MCF 10A (cell line): Measurements from ENCODE around the gene CAVIN2. TPM values are rescaled to one million over a fixed set of nuclear protein-coding genes. Genes with fewer than 3 reads are reported as not detected.

ENCODE experiments used
- BruUV-seq: library from RNA; stranded (reverse); fragments of 400-500 nt; replicated peaks from 2 replicates; lab custom pipeline; 2021; lab: Mats Ljungman, UMichigan
- CTCF ChIA-PET: fragments of 300-600 bp; sonication (Branson Sonifier 250); formaldehyde crosslinking; extraction: SDS; loops from one replicate; lab custom pipeline; 2021; ENCODE audit warnings: antibody characterized with exemption, inconsistent platforms; lab: Yijun Ruan, JAX
- POLR2A ChIA-PET: fragments of 300-600, 350-650 bp; sonication (Branson Sonifier 250); formaldehyde crosslinking; extraction: SDS; loops from one replicate; lab custom pipeline; 2020; ENCODE audit warnings: antibody characterized with exemption, inconsistent platforms; lab: Yijun Ruan, JAX
- DNase-seq: peaks from one replicate; pipeline ENCODE4 v3.0.0-alpha.2; 2018; ENCODE audit not compliant: unreplicated experiment
- H3K27ac Mint-ChIP-seq: one replicate; pipeline ENCODE4 v1.8.0; 2022; ENCODE audit warnings: mild to moderate bottlenecking, low read depth, mixed read lengths; ENCODE audit not compliant: unreplicated experiment
- H3K27me3 Mint-ChIP-seq: one replicate; pipeline ENCODE4 v1.8.0; 2022; ENCODE audit warnings: mixed read lengths; ENCODE audit not compliant: insufficient read depth, unreplicated experiment
- H3K36me3 Mint-ChIP-seq: one replicate; pipeline ENCODE4 v1.8.0; 2022; ENCODE audit warnings: mild to moderate bottlenecking, moderate library complexity, mixed read lengths; ENCODE audit not compliant: insufficient read depth, unreplicated experiment
- H3K4me1 Mint-ChIP-seq: one replicate; pipeline ENCODE4 v1.8.0; 2022; ENCODE audit warnings: mixed read lengths; ENCODE audit not compliant: insufficient read depth, unreplicated experiment
- H3K4me3 Mint-ChIP-seq: one replicate; pipeline ENCODE4 v1.8.0; 2022; ENCODE audit warnings: mild to moderate bottlenecking, moderate library complexity, mixed read lengths; ENCODE audit not compliant: unreplicated experiment
- H3K9me3 Mint-ChIP-seq: one replicate; pipeline ENCODE4 v1.8.0; 2022; ENCODE audit warnings: mixed read lengths; ENCODE audit not compliant: unreplicated experiment
- intact Hi-C: fragments of 100-400 bp; cut with micrococcal nuclease; formaldehyde crosslinking; loops from 2 replicates; pipeline ENCODE4 v1.14.1; 2022
- total RNA-seq: library from RNA; stranded (reverse); gene quantifications from 2 replicates; pipeline ENCODE4 v1.2.3, GENCODE V29; 2022
- TF ChIP-seq, protein P1 (sequence below): fragments of 200-600 bp; IDR thresholded peaks from one replicate; pipeline ENCODE4 v1.8.0; 2022; ENCODE audit warnings: antibody characterized with exemption, mild to moderate bottlenecking; ENCODE audit not compliant: unreplicated experiment

CAVIN2 gene
- total RNA-seq, 1 experiment from 2014 or later, result 16.4 TPM

GRCh38 chr2:191878548-191879279 is 31.8 kb upstream of the CAVIN2 start:
- ChIA-PET POLR2A (interaction anchor here (0.7 to 1.5 kb wide), 6 partner anchors 12 to 1244 kb away, joined by 3 to 5 read pairs (median 3); partner anchors contain the start of gene CAVIN2), CTCF (interaction anchor here (0.5 to 2.2 kb wide), 4 partner anchors 8 to 197 kb away, joined by 3 to 8 read pairs (median 3); no protein-coding TSS in a partner anchor)
- H3K27me3 Mint-ChIP-seq, result no peaks in the 10 kb centered on the region
- no peak overlapping the region for H3K4me3 Mint-ChIP-seq
- no TSS peak for BruUV-seq
- peak overlapping the region; percentile 68 for H3K27ac Mint-ChIP-seq
- DNase-seq, result peak; percentile 69
- peaks cover 22% of the 10 kb centered on the region for H3K4me1 Mint-ChIP-seq
- no peaks in the 10 kb centered on the region for H3K9me3 Mint-ChIP-seq
- H3K36me3 Mint-ChIP-seq, result no peaks in the 10 kb centered on the region
- TF ChIP-seq, protein P1, sequence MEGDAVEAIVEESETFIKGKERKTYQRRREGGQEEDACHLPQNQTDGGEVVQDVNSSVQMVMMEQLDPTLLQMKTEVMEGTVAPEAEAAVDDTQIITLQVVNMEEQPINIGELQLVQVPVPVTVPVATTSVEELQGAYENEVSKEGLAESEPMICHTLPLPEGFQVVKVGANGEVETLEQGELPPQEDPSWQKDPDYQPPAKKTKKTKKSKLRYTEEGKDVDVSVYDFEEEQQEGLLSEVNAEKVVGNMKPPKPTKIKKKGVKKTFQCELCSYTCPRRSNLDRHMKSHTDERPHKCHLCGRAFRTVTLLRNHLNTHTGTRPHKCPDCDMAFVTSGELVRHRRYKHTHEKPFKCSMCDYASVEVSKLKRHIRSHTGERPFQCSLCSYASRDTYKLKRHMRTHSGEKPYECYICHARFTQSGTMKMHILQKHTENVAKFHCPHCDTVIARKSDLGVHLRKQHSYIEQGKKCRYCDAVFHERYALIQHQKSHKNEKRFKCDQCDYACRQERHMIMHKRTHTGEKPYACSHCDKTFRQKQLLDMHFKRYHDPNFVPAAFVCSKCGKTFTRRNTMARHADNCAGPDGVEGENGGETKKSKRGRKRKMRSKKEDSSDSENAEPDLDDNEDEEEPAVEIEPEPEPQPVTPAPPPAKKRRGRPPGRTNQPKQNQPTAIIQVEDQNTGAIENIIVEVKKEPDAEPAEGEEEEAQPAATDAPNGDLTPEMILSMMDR, result no peak
- intact Hi-C loops, result loop anchor here (1.0 to 5.0 kb wide), 2 partner anchors 33 to 269 kb away; no protein-coding TSS in a partner anchor

DNA sequence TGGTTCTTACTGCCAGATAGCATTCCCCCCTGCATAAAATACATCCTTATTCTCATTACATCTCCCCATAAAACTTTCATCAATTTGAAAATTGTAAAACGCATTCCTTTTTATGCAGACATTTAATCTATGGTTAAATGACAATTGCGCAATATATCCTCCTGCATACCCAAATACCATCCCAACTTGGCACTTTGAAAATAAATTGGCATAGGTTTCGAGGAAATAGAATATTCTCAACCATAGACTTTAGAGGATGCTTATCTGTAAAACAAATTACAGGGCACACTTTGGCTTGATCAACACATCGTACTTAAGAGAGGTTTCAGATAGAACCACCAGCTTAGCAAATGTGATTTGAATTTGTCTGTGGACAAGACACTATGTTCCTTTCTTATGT is 31.0 kb upstream of the CAVIN2 start:
- TF ChIP-seq, protein P1, result no peak
- Mint-ChIP-seq H3K4me3 (no peak overlapping the region), H3K27me3 (no peaks in the 10 kb centered on the region), H3K36me3 (no peaks in the 10 kb centered on the region), H3K4me1 (peaks cover 22% of the 10 kb centered on the region), H3K27ac (peak overlapping the region; percentile 68), H3K9me3 (no peaks in the 10 kb centered on the region)
- DNase-seq, result no peak
- CTCF ChIA-PET, result interaction anchor here (1.6 to 2.2 kb wide), 2 partner anchors 9 to 14 kb away, joined by 4 to 8 read pairs; no protein-coding TSS in a partner anchor
- POLR2A ChIA-PET, result interaction anchor here (0.7 to 1.5 kb wide), 4 partner anchors 19 to 1243 kb away, joined by 3 to 5 read pairs (median 3); partner anchors contain the start of gene CAVIN2
- BruUV-seq, result no TSS peak
- intact Hi-C loops, result loop anchor here (5.0 kb wide), 1 partner anchor 269 kb away; no protein-coding TSS in a partner anchor

DNA sequence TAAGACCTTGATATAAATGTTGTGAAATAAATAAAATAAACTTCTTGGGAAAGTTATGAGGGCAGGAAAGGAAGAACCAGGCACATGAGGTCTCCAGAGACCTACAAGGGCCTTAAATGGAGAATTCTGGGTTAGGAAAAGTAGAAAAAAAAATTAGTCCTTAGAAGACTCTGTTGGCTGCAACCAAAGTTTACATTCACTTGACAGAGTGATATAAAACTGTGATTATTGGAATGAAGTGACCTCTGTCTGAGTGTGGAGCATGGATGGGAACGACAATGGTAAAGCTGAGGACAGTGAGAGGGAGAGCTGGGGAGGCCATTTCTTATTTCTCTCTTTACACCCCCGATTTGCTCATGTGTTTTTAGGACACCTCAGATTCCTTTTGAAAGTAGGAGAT is 29.0 kb upstream of the CAVIN2 start:
- intact Hi-C loops, result loop anchor here (5.0 kb wide), 1 partner anchor 271 kb away; no protein-coding TSS in a partner anchor

More for the DNA sequence above, 29.0 kb upstream of the CAVIN2 start:
- no peak for DNase-seq
- no peaks in the 10 kb centered on the region for H3K36me3 Mint-ChIP-seq
- ChIA-PET CTCF (interaction anchor here (0.6 to 0.8 kb wide), 2 partner anchors 29 to 168 kb away, joined by 3 read pairs; partner anchors contain the start of gene CAVIN2), POLR2A (interaction anchor here (1.6 kb wide), 1 partner anchor 29 kb away, joined by 7 read pairs; the partner anchor contains the start of gene CAVIN2)
- TF ChIP-seq, protein P1, result no peak
- peak overlapping the region; percentile 43 for H3K27ac Mint-ChIP-seq
- H3K27me3 Mint-ChIP-seq, result no peaks in the 10 kb centered on the region
- H3K4me1 Mint-ChIP-seq, result peaks cover 22% of the 10 kb centered on the region
- H3K4me3 Mint-ChIP-seq, result no peak overlapping the region
- BruUV-seq, result no TSS peak
- no peaks in the 10 kb centered on the region for H3K9me3 Mint-ChIP-seq
